T-helper 1 cell treated with Interleukin-12 subunit alpha and Interleukin-12 subunit beta and Interleukin-4 antibody, amounts not matched to agents 30 ng/mL and 1 ng/mL, for 36 hours (primary cell): ENCODE measurements around the gene PITPNM3. TPM values are rescaled to one million over a fixed set of nuclear protein-coding genes. Genes with fewer than 3 reads are reported as not detected.

Source experiments
- intact Hi-C: fragments of 100-400 bp; cut with micrococcal nuclease; formaldehyde crosslinking; loops from one replicate; pipeline ENCODE4 v1.15.1; 2024
- total RNA-seq: library from RNA; stranded (reverse); gene quantifications from 2 replicates; pipeline ENCODE4 v1.2.3, GENCODE V29; 2022

The PITPNM3 gene
- total RNA-seq, 1 donor from 2014 or later = 0.83 TPM

DNA sequence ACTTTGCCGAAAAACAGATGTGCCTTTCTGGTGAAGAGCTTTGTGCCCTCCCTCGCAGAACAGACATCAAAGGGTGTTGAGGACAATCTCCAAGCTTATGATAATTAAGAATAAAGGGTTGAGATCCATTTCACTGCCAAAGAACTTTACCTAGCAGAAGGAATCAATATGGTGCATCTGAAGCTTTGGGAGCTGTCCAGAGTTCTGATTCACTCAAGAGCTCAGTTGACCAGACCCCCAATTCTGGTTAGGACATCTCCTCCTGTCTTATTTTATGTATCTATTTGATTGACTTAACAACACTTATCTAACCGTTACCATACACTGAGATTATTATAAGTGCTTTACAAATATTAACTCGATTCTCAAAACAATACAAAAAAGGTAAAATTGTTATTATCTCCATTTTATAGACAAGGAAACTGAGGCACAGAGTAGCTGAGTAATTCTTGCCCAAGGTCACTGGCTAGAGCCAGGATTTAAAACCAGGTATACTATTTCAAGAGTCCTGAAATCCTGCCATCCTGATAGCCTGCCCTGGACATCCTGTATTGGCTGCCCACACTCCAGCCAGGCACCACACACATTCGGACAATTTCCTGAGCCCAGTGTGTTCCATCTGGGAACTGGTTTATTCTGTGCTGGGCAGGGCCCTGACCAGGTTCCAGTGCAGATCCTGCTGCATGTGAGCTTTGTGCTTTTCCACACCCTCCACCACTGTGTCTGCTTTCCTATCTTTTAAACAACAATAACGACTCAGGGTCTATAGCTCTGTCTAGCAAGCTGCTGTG, 29.8 kb downstream of the PITPNM3 start:
- intact Hi-C loops = no loop called here

DNA sequence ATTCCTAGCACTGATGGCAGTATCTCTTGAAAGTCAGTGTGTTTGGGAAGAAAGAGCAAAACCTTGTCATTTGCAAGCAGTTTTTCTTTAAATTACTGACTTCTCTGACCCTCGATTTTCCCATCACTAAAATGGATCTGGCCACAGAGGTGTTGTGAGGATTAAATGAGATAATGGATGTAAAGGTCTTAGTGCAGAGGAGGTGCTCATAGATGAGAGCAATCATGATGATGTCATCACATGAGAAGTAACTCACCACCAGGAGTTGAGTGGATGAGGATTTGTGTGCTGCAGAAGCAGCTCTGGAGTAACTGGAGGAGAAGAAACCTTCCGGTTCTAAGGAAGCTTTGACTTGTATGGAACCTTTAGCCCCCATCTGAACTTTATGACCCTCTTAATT, 30.6 kb downstream of the PITPNM3 start:
- intact Hi-C loops = no loop called here

DNA sequence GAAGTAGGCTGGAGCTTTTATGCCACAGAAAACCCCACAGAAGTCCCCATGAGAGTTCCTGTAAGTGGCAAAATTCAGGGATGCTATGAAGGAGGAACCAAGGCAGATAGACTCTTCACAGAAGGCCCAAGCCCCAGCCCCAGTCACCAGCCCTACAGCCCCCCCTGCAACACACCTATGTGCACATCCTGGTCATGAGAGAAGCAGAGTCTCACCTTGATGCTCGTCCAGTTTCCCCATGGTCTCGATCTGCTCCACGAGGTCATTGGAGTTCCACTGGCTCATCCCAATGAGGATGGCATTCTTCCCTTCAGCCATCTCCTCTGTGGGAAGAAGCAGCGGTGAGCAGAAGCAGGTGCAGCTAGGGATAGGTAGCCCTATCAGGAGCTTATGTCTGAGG, 31.2 kb downstream of the PITPNM3 start:
- intact Hi-C loops = no loop called here

DNA sequence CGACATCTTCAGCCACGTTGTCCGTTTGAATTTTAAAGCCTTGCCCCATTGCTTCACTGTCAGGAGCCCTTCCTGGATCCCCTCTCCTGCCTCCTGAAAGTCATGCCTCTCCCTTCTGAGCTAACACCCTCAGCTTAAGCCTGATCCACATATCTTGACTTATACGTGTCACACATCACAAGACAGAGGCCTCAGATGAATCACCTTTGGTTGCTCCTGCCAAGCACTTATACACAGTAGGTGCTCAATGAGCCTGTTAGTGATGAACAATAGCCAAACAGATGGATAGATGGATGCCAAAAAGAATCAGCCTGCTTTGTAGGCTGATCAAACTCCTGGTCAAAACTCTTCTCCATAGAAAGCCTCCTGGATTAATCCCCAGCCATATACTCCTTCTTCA, 31.8 kb downstream of the PITPNM3 start:
- intact Hi-C loops = no loop called here

DNA sequence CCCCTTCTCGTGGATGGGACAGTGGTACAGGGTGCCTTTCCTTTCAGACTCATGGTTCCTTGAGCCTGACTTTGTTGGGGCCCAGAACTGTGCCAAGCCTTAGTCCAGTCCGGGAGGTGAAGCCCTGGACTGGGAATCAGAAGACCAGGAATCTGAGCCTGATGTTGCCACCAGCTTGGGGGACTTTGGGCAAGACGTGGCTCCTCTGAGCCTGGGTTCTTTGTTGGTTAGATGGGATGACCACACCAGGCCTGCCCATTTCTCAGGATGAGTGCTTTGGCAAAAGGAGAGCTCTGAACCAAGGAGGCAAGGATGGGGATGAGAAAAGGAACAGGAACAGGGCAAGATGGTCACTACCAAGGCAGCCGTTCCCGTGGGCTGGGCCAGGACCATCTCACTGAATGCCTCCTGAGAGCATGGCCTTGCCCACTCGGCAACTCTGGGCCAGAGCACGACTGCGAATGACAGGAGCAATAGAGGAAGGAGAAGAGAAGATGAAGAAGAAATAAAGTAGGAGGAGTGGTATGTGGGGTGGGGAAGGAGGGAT, 32.5 kb downstream of the PITPNM3 start:
- intact Hi-C loops = no loop called here

DNA sequence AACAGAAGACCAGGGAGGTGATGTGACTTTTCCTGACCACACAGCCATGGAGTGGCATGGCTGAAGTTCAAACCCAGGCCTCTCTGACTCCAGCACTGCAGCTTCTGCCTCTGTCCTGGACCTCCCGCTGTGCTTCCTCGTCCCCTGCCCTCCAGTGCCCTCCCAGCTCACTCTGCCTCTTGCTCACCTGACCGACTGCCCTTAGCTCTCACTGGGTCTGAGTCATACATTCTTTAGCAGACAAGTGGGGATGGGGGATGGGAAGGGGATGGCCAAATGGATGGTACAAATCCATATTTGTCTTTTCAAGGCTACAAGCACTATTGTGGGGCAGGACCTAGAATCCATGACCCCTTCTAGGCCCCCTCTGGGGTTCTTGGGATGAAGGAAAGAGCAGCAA, 33.0 kb downstream of the PITPNM3 start:
- intact Hi-C loops = no loop called here

DNA sequence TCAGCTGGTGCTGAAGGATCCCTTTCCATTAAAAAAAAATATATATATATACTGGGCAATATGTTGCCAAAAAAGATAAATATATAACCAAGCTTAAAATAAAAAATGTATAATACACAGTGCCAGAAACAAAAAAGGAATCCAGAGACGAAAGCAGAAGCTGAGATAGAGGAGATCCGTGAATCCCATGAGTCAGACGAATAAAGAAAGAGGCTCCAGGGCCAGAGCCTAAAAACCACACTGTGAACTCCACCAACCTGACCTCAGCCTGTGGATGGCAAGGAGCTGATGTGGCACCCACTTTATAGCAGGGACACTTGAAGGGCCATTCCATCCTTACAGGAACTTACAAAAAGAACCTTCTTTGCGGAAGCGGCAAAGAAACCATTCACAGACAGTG, 34.8 kb downstream of the PITPNM3 start:
- intact Hi-C loops = no loop called here

DNA sequence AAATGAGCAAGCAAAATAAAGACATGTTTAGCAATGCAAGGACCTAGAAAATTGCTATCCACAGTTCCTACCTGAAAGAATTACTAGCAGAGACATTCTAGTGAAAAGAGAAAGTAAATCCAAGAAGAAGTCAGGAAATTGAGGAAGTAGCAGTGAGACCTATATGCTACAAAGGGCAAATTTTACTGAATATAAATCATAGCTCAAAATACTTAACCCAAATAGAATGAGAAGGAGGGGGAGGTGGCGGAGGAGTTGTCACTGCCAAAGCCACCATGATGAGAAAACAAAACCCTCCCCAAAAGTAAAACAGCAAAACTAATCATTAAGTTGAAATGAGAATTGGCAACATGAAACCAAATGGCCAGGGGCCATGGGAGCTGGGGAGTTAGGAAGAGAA, 39.3 kb downstream of the PITPNM3 start:
- intact Hi-C loops = no loop called here

DNA sequence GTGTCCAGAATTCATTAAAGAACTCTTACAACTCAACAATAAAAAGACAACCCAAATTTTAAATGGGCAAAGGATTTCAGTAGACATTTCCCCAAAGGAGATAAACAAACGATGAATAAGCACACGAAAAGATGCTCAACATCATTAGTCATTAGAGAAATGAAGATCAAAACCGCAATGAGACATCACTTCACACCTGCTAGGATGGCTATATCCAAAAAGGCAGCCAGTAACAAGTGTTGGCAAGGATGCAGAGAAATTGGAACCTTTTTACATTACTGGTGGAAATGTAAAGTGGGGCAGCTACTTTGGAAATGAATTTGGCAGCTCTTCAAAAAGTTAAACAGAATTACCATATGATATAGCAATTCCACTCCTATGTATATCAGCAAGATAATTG, 42.0 kb downstream of the PITPNM3 start:
- intact Hi-C loops = no loop called here

DNA sequence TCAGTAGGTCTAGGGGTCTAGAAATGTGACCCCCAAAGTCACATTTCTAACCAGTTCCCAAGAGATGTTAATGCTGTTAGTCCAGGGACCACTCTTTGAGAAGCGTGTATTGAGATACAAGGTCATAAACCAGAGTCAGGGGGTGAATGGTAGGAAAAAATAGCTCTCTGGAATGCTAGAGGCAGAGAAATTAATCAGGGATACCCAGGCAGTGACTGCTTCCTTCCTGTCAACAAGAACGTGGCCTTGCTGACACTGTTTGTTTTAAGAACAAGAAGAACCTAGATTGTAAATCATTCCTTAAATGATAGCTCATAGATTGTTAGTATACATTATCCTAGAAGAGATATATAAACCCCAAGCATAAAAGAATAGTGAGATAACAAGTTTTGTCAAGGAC, 43.8 kb downstream of the PITPNM3 start:
- intact Hi-C loops = no loop called here

DNA sequence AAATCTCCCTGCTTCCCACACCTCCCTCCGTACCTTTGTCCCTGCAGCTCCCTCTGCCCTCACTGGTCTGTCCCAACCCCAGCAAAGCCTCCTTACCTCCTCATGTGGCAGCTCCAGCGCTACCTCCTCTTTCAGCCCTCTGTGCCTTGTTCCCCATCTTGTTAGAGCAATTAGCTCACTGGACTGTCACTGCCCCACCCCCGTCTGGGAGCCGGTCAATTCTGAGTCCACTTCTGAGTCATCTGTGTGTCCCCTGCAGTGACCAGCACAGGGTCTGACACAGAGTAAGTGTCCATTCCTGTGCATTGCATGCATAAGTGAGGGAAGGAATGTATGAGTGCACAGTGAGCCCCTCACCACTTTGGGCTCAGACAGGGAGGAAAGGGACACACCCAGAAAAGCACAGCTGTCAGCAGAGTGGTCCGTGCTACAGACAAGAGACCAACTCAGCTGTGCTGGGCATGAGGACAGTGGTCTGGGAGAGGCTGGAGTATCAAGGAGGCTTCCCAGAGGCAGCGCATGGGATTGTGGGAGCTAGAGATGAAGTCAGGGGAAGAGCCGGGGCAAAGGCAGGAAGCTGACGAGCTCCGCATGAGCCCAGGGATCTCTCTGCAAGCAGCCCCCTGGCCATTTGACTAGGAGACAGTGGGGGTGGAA, 45.9 kb downstream of the PITPNM3 start:
- intact Hi-C loops = no loop called here

DNA sequence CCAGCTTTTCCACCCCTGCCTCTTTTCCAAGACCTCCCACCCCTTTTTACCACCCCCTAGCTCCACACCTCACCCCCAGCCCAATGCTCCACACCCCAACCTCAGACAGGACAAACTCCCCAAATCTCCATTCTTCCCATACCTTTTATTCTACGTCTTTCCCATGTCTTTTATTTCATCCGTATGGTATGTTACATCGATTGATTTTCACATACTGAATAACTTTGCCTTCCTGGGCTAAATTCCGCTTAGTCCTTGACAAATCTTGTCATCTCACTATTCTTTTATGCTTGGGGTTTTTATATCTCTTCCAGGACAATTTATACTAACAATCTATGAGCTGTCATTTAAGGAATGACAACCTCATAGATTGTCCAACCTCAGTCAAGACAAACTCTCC, 46.4 kb downstream of the PITPNM3 start:
- intact Hi-C loops = no loop called here

DNA sequence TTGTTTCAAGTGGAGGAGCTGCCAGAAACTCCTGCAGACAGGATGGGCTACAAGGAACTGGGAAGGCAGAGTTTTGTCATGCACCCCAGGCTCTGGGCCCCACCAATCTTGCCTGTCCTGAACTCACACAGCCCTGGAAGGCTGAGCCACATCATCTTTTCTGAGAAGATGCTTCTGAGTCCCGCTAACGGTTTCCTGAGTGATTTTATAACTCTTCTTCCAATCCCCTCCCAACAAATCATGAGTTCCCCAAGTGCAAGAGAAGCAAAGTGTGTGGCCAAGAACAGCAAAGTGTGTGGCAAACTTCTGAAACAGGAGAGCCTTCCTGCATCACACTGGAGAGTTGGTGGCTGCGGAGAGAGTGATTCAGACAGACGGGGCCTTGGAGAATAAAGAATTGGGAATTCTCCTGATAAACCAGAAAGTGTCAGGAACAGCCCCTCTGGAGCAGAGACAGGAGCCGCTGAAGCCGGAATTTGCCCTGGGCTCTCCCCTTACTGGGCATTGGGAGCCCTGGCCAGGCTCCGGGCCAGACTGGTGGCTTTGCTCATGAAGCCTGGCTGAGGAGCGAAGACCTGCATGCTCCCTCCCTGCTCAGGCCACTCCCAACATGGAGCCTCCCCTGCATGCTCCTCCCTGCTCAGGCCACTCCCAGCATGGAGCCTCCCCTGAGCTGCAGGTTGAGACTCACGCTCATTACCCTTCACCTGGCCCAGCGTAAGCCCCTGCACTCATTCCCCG, 47.2 kb downstream of the PITPNM3 start:
- intact Hi-C loops = no loop called here

DNA sequence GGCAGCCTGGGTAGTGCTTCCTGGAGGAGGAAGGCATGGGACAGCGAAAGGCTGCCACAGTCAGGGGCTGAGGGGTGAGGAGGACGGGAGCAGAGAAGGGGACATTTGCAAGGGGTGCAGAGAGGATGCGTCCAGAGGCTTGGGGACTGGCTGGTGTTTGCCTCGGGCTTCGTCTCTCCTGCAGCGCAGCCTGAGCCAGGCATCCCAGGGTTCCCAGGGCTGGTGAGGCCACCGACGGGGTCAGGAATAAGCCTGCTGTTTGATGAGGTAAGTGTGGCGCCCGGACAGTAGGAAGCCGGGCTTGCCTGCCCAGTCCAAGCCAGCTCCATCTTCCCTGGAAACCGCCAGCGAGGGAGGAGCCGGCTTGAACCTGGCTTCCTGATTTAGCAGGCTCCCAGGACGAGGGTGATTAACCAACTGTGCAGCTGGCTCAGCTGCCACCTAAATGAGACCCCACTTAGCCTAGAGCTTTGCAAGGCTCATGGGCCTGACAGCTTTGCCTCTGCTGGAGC, 47.8 kb downstream of the PITPNM3 start:
- intact Hi-C loops = no loop called here

DNA sequence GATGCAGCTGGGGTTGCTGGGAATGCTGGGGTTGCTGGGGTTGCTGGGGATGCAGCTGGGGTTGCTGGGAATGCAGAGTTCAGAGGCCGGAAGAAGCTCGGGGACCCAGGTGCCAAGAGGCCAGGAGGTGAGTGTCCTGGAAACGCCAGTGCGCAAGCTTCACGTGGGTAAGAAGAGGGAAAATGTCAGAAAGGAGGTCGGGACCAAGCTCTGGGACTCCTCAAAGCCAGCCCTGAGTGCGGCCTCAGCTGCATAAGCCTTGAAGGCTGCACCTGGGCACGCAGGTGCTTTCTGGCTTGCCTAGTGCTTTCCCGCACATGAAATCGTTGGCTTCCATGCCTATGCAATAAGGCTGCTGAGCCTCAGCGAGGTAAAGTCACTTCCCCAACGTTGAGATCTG, 48.3 kb downstream of the PITPNM3 start:
- intact Hi-C loops = no loop called here

DNA sequence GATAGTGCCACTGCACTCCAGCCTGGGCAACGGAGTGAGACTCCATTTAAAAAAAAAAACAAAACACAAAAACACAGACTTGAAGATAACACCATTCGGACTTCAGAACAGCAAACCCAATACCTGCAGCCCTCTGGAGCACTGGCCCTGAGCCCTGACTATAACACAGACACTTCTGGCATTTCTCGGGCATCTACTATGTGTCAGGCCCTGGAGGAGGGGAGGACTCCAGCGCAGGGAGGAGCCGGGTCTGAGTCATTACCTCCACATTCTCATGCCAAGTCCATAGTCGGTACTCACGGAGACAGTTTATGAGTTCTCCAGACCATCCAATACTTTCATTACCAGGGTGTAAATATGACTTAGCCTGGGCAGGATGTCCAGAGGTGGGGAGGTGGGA, 48.8 kb downstream of the PITPNM3 start:
- intact Hi-C loops = no loop called here

DNA sequence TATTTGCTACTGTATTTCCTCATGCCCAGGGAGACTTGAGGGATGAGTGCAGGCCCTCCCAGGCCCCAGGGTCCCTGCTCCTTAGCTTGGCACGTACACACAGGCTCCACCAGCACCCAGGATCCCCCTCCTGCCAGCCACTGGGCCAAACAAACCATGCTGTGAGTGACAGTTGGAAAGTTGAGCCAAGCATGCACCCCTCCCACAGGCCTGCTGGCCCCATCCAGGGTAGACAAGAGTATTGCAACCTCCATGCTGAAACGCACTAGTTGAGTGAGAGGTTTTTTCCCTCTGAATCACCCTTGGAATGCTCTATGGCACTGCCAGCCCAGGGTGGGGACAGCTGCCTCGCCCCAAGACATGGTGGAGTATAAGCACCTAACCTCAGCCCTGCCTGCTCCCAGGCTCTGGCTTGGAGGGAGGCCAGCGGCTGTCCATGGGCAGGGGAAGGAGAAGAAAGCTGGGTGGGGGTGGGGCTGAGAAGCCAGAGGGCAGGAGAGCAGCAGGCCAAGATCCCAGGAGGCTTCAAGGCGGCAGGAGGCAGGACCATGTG, 49.6 kb downstream of the PITPNM3 start:
- intact Hi-C loops = no loop called here

DNA sequence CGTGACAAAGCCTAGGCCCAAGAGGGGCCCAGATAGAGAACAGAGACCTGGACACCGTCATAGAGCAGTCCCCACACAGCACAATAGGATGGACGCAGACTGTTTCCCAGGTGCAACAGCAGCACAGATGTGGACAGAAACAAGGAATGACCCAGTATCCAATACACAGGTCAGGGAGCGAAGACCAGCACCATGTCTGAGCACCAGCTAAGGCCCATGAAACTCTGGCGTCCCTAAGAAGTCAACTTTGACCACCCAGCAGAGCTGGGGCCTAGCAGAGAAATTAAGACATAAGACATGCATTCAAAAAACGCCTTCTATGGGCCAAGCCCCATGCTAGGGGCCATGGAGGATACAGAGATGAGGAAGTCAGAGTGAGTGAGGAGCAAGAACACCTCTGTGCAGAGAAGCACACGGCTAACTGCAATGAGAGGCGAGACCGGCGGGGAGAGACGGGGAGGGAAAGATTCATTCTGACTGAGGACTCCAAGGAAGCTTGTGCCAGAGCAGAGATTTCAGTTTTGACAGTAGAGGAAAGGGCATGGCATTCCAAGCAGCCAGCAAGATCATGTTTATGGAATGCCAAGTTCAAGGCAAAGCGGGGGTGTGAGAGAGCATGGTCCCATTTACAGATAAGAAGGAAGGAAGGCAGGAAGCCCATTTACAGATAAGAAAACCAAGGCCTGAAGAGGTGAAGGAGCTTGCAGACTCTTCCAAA, 50.8 kb downstream of the PITPNM3 start:
- intact Hi-C loops = no loop called here

DNA sequence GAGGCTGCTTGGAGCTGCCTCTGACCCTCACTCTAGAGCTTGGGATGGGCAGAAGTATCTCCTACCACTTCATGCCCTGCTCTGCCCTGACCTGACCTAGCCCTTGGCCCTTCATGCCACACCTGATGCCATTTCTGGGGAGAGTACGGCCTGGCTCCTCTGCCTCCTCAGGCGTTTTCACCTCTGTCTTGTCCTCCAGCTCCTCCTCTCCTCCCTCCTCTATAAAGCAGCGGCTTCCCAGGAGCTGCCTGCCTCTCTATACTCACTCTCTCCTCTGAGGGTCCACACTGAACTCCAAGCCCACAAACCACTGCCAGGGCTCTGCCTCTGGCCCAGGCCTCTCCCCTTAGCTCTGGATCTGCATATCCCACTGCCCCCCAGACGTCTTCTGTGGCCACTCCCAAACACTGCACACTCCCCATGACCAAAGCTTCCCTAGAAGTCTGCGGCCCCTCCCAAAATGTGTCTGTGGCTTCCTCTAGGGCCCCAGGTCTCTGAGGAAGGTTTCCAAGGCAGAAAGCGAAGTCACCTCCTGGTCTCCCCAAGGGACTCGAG, 52.6 kb downstream of the PITPNM3 start:
- intact Hi-C loops = no loop called here

DNA sequence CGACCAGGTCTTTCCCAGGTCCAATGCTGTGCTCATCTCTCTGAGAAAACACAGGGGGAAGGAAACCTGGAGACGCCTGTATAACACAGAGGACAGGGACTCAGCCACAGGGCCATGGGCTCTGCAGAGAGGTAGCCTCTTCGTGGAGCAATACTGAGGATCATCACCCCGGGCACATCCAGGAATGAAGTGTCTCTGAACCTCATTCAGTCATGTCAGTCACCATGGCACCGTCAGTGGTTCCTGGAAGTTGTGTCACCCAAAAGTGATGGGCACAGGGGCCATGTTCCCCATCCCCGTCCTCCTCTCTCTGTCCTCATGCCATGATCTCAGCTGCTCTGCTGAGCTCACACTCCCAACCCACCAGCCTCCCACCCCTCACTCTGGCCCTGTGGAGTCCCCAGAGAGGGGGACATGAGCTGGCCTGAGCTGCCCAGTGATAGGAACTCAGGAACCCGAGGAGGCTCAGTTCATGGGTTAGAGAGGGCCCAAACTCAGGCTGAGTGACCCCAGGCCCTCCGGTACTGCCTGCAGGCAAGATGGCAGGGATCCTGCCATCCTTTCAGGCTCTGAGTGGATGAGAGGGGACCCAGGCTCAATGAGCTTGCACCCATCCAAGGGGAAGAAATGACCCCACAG, 53.4 kb downstream of the PITPNM3 start:
- intact Hi-C loops = no loop called here
